ENCODE measurements around the gene PTTG1IP.

Gene PTTG1IP

DNA sequence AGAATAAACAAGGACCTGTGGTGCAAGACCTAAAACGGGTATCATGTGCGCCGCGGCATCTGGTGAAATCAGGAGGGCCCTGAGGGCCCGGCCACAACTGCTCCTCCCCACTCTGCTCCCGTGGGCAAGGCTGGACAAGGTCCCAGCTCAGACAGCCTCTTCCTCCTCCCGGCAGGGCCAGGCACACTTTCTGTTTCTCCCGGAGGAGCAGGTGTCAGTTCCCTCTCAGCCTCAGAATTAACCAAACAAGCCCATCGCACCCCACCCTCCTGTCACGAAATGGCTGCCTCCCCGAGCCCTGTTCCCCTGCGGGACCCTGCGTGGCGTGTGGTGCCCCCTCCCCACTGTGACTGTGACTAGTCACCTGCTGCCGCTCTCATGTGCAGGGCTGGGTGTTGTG, 15.2 kb downstream of the PTTG1IP start:
- no peak for DNase-seq

DNA sequence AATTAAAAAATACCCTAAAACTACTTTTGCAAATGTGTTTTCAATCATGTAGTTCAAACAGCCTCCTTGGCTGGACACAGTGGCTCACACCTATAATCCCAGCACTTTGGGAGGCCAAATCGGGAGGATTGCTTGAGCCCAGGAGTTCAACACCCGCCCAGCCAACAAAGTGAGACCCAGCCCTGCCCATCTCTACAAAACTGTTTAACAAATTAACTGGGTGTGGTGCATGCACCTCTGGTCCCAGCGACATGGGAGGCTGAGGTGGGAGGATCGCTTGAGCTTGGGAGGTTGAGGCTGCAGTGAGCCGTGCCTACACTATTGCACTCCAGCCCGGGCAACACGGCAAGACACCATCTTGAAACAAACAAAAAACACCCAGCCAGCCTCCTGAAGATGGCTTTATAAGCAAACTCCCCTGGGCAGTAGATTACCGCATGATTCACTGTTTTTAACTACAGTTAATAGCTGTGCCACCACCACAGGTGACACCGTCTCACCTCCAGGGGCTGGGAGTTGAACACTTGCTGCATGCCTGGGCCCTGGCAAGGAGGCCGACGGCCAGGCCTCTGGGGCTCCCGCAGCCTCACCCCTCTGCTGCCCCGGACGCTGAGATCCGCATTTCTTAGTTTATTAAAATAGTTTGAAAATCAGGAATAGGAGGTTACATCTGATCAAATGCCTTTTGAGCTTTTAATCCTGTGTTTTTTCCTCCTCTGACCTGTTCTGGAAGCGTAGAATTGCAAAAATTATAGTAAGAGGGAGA, 16.2 kb downstream of the PTTG1IP start:
- DNase-seq: no peak

DNA sequence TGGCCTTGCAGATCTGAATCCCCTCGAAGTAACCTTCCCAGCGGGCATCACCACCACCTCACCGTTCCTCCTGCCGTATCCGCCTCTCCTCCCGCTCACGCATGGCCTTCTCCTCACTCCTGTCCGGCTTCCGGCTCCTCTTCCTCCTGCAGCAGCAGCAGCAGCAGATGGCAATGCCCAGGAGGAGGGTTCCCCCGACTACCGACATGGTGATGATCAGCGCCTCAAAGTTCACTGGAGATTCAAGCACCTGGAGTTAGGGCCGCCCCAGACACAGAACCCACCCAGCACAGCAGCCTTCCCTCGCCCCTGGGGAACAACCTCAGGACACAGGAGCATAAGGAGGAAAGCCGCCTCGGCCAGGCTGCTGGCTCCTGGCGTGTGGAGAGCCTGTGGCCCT, 17.4 kb downstream of the PTTG1IP start:
- DNase-seq: no peak

DNA sequence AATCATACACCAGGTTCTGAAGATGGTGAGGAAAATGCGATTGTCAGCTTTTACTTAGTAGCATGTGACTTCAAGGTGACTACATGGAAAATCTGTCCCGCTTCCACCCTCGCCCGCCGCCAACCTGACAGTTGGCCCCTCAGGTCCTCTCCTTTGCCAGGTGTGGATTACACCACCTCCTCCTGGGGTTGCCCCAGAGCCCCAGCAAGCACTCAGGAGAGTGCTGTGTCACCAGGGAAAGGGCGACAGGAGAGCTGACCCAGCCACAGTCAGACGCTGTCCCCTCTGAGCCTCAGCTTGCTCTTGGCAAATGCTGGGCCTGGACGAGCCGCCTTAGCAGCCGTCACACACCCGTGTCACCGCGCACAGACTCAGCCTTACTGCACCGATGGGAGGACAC, 17.9 kb downstream of the PTTG1IP start:
- no peak for DNase-seq

DNA sequence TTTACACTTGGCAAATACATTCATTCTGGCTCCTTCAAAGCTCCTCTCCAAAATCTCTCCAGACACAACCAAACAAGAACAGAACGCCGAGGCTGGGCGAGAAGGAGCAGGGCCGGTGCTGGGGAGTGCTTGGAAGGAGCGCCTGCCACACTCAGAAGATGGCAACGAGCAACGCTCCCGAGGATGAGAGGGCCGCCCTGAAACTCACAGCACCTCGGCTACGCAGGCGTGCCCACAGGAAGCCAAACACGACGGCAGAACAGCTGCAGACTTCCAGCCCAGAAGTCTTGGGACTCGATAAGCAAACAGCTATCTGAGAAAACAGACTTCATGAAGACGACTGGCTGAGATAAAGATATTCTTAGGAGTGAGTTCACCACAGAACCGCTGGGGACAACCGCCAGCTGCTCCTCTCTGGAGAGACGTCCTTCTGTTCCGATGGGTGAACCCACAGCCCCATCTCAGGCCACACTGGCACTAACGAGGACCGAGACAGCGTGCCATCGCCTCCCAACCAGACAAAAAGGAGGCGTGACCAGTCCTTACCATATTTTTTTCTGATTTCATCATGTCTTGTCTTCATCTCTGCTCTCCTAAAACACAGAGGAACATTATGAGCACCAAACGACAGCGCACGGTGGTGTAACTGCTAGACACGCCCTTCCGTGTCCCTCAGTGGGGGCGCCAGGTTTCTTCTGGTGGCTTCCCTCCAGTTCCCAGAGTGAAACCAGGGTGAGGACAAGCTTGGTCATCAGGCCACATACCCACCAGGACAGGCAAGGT, 18.6 kb downstream of the PTTG1IP start:
- DNase-seq: no peak

DNA sequence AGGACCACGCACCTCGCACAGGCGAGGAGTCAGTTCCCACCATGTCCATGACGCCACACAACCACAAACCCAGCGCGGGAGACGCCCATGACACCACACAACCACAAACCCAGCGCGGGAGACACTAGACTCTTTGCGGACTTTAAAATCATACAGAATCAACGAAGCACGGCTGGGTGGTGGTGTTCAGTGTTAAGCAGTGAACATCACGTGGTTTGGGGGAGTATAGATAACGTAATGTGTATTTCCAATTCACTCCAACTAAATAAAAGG, 19.2 kb downstream of the PTTG1IP start:
- DNase-seq: no peak

DNA sequence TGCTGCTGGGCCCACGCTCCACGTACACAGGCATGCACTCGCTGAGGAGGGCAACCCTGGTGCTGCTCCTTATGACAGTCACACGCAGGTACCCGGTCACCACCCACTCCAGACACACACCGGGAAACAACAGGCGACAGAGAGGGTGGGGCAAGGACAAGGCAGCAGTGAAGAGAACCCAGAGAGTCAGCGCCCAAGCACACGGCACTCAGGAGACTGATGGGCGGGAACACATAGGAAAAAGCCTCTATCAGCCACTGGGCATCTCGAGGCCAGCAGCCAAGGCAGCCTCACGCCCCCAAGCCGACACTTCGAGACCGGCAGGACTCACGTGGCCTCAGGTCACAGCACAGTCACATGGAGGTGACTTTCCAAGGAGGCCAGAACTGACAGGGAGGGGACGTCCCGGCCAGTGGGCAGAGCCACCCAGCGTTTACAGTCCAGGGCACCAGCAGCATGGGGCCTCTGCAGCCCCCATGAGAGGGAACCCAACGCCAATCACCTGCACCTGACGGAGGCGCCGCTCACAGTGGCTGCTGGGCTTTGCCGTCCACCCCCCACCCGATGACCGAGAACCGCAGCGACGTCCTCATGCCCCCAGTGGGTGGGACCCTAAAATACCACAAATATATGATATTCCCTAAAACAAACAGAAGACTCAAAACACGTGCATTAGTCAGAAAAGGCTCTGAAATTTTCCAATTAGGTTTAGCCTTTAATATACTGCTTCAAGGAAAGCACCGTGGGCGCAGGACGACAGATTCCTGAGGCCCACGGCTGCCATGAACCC, 19.7 kb downstream of the PTTG1IP start:
- no peak for DNase-seq

DNA sequence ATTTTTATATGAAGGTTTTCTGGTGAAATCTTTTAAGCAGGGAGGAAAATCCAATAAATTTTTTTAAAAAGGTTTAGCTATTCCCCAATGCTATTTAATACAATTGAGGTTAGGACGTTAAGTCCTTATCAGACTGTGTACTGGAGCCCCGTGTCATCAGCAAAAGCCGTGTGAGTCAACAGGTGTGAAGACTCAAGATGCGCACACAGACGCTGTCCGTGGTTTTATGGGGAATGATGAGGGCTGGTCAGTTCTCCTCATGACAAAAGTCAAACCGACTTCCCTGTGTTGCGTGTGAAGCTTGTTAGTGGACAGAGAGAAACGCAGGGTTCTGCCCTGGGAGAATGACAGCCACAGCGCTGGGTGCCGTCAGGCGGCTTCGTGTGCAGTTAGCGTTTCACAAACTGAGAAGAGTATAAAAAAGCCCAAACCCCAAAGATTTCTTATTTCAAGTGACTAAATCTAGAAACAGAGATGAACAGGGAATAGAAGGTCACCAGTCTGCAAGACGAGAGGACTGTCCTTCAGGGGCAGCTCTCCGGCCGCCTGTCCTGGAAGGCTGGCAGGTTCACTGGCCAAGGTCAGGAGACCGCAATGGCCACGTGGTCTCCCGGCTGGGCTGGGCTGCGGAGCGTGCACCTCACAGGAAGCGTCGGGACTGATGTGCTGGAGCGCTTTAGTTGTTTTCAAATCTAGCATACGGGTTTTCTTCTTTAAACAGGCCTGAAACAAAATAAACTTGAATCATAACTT, 22.4 kb downstream of the PTTG1IP start:
- no peak for DNase-seq

DNA sequence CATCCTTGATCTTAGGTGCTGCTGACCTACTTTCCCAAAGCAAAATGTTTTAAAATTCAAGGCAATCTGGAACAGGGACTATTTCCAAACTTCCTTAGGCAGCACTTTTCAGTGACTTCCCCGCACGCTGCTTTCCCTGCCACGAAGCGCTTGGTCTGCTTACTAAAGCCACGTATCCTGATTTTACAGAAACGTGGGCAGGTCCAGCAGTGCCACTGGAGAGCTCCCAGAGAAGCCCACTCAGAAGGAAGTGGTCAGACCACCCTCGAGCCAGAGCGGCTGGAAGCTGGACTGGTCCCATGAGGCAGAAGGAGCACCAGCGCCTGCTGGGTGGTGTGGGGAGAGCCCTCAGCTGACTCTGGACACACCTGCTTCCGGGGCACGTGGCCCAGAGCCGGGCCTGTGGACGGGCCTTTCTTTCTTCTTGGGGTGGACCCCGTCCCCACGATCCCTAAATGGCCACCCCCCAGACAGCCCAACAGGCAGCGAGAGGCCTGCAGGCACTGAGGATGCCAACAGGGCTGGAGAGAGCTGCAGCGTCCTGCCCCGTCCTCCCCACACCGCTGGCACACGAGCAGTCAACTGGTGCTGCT, 23.2 kb downstream of the PTTG1IP start:
- DNase-seq: no peak

DNA sequence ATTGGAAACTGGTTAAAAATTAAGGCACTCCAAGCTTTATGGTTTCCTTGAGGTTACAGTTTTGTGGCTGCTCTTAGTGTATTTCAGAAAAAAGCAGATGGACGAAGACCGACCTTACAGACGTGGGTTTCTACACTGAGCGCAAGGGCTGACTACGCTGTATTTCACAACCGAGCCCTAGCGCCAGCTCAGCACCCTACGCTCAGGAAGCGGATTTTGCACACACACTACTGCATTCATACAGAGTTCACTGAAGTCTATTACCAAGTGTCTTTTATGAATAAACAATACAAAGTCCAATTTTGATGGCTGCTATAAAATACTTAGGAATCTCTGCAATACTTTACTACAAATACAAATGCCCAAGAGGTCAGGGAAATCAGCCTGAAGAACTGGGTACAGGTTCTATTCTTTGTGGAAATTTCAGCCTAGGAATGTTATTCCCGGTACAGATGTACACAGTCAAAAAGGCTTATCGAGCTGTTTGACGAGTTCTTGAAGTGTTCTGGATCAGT, 23.8 kb downstream of the PTTG1IP start:
- no peak for DNase-seq

DNA sequence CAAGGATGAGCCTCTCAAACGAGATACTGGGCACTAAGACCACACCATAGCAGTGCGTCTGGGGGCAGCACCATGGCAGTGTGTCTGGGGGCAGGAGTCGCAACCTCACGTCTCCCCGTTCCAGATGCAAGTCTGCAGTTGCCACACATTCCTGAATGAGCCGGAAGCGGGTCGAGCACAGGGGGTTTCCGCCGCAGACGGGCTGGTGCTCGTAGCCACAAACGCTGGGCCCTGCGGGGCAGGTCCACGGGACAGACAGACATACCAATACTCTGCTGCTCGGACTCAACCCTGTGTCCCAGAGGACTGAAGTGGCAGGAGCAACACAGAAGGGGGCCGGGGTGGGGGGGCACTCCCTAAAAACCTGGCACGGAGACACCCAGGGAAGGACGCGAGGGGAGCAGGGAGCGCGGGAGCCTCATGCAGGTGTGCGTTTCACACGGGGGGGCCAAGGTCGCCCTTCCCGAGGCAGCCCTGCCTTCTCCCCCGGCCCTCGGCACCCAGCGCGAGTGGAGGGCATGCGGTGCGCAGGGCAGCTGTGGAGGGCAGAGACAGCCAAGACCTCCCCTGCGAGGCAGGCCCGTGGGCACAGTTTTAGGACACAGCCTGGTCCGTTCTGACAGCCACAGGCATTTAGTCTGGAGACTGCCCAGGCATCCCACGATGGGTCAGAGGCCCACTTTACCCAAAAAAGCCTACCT, 24.5 kb downstream of the PTTG1IP start:
- no peak for DNase-seq

DNA sequence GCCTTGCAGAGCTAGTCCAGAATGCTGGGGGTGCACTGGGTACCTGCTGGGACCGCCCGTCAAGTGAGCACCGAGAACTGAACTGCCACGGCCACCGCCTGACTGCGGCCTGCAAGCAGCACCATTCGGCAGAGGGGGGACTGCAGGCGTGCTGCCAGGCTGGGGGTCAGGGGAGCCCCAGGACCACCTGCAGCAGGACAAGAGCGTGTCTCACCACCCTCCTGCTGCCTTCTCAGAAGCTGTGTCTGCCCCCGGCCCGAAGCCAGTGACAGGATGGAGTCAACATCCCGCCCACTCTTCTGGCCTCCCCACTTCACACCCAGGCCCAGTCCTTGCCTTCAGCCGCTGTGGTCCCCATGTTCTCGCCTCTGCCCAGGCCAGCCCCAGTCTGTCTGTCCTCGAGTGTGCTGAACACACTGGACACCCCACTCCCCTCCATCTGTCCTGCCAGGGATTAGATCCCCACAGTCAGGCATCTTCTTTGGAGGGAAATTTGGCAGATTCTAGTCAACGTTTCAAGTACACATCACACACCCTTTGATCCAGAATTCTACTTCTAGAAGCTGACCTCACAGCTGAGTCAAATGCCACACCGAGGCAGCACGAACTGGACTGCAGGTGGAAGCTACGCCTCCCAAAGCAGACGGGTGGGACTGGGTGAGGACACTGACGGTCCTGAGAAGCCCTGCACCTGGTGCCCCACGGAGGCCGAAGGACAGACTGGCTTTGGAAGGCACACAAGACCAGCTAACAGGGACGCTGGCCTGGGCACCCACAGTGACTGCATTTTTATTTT, 26.0 kb downstream of the PTTG1IP start:
- no peak for DNase-seq

DNA sequence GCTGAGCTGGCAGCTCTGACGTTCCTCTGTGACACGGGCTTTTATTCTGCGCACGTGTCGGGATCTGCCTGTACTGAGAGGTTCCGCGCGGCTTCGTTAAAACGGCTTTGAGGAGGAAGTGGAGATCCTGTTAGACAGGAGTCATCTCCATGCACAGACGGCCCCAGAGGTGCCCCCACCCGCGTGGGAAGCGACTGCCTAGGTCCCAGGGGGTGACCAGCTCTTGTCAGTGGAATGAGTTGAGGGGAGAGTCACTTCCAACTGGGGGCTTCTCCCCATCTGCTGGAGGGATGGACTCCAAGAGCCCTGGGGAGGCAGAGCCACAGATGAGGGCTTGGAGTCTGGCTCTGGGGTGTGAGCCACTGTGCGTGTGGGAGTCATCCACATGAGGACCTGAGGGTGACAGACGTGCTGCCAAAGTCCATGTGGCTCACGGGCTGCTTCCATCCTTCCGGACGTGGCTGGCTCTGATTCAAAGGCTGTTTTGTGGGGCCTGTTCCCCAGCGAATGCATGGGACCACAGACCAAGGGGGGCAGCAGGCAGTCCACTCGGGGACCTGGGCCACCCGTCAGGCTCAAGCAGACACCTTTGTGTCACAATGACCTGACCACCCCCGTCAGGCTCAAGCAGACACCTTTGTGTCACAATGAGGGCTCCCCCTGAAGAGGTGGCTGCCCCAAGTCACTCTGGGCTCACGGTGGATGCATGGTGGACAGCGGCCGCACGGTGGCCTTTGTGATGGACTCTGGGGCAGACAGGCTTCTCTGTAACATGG, 26.8 kb downstream of the PTTG1IP start:
- DNase-seq: peak; percentile 3

DNA sequence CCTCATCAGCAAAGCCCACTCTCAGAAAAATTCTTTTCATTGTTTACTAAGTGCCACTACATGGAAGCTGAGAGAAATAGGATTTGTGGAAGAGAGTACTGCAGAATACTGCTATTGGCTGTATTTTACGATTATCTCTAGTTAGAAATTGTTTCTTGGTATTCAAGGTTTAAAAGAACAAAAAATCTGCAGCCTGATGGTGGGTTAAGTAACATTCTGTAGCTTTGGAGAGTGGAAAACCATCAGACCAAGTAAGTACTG, 27.3 kb downstream of the PTTG1IP start:
- no peak for DNase-seq

DNA sequence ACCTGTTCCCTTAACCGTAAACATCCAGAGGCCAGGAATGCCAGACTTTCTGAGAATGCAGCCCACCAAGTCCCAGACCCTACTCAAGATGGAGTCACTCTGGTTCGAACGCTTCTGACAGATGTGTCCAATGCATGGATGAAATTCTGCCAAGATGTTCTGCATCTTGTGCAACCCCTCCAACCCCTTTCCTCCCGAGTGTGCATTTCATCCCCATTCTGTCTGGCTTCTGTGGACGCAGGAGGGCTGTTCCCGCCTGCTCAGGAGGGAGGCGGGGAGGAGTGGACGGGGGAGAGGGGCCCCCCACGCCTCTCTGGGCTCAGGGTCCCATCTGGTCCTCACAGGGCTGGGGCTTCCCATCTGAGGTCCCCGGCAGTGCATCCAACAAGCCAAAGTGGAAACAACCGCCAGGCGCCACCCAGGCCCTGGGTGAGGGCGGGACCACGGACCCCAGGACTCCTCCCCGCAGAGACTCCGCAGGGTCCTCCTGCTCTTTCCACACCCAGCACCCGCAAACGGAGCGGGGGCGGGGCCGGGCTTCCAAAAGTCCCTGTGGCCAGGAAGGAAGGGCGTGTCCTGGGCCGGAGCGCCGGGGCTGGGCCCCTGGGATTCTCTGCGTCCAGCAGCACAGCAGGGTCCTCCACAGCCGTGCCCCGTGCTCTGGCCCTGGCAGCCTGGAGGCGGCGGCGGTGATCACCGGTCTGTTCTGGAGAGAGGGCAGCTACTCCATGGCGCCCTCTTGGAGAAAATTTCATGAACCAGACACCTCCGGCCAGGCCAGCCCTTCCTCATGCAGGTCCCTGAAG, 27.9 kb downstream of the PTTG1IP start:
- DNase-seq: no peak

DNA sequence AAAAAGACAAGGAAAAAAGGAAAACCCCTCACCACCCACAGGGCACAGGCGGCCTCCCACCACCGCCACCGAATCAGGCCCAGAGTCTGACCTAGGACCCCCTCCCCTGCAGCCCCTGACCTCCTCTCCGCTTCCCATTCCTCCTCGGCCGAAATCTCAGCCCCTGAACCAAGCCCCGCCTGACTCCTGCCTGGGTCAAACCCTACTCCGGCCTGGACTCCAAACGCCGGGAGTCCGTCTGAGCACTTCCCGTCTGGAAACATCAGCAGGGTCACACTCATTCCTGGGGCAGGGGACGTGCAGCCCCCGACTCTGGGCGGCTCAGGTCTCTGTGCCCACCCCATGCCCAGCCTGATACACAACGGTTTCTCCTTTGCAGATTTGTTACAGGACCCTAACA, 29.2 kb downstream of the PTTG1IP start:
- no peak for DNase-seq

DNA sequence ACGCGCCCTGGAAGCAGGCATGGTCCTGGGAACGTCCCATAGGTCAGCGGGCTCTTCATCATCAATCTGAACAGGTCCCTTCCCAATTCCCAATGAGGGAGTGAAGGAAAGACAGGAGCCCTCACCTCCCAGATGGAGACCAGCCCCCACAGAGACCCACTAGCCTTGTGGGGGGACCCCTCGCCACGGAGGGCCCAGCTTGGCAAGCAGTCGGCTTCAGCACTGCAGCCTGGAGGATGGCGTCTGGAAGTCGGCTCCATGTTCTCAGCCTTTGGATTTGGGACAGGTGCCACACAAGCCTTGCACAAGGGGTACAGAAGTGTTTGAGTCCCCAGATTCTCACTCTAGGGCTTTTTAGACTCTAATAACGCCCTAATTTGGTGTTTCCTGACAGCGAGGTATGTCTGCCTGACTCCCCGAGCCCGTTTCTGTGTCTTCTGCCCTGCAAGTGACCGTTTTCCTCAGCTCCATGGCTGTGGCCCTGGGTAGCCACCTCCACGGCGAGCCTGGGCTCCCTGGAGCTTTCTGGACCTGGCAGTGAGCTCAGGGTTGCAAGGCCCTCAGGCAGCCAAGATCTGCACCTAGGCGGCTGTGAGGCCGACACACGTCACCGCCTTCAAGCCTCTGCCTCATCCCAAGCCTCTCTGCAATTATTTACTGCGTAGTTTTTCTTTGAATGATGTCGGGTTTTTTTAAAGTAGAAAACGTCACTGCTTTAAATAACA, 30.6 kb downstream of the PTTG1IP start:
- no peak for DNase-seq

DNA sequence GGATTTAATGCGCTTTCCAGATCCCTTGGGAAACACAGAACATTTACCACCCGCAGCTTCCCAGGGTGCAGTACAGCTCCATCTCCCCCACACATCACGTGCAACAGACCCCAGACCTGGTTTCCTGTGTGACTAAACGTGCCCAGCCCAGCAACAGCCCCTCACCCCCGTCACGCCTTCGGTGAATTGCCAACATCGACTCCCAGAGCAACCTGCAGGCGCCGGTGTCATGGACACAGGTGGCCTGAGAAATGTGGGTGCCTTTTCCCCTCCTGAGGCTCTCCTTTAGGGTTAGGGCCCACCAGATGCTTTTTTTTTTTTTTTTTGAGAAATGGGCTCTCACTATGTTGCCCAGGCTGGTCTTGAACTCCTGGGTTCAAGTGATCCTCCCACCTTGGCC, 31.4 kb downstream of the PTTG1IP start:
- DNase-seq: no peak

DNA sequence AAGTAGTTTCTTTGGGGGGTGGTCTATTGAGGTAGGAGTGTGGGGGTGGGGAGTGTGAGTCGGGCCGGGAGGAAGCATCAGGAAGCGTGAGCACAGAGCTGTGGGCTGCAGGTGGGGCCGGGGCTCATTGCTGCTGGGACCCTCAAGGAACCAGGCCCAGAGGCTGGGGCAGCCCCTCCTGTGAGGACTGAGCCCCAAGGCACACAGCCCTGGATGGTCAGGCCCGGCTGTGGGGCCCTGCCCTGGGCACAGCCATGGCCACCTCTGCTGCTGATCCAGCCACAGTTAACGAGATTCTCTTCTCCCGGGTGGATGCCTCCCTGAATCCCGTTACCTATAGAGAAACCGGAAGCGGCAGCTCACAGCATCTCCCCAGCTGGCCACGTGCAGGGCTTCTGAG, 32.7 kb downstream of the PTTG1IP start:
- DNase-seq: no peak
